SKM-1 (cell line): Measurements from ENCODE around the gene NACC2.
"Not testable (repeated sequence)": the region's sequence is repeated elsewhere in the genome, so short reads cannot be mapped to it uniquely, and the experiment has no call there.

Experiments
- DNase-seq: peaks from one replicate; lab custom pipeline; 2025; ENCODE audit not compliant: unreplicated experiment; lab: John Stamatoyannopoulos, UW

NACC2 gene

DNA sequence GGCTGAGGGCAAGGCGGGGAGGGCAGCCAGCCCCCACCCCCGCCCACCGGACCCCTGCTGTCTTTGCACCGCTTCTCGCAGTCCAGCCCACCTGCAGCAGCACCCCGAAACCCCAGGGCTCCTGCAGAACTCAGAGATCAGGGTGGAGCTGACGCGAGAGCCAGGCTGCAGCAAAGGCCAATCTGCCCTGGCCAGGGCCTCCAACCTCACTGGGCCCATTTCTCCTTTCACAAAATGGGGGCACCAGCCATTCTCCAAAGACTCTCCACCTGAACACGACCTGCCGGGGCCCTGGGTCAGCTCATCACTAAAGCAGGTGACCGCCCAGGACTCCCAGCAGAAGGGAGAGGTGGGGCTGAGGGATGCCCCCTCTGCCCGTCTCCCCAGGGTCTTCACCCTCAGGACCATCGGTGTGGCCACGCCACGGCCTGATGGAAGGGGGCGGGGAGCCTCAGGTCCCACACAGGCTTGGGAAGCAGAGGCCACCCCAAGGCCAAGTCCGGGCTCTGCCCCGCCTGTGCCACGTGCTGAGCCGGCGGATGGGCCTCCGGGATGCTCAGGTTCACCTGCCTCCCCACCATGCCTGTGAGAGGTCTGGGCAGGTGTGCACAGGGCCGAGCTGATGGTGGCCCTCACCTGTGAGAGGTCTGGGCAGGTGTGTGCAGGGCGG is 13.1 kb downstream of the NACC2 start:
- DNase-seq: no peak

DNA sequence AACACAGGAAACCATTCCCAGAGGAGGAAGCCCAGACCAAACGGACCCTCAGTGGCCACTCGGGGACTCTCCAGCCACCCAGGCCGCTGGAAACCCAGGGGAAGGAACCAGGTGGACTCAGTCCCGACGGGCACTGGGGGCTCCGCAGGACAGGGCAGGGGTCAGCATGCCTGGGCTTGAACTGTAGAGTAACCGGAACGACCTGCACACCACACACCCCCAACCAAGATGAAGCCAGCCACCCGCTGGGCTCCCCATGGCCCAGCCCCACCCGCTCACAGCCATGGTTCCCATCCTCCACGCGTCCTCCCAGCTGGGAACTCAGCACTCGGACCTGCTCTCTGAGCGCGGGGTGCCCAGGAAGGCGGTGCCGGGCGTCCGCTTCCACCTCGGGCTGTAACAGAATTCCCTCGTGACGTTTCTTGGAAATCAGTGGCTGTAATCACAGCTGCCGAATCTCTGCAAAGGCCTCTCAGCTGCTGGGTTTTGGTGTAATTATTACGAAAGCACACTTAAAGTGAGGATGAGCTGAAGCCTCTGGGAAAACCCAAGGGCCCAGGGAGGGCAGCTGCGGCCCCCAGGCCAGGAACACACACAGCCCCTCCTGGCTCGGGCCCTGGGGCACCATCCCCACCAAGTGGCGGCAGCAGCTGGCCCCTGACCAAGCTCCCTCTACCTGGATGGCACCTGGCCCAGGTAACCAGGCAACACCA is 13.8 kb downstream of the NACC2 start:
- DNase-seq: no peak

GRCh38 chr9:136080716-136081112 is 14.4 kb downstream of the NACC2 start:
- DNase-seq: no peak

DNA sequence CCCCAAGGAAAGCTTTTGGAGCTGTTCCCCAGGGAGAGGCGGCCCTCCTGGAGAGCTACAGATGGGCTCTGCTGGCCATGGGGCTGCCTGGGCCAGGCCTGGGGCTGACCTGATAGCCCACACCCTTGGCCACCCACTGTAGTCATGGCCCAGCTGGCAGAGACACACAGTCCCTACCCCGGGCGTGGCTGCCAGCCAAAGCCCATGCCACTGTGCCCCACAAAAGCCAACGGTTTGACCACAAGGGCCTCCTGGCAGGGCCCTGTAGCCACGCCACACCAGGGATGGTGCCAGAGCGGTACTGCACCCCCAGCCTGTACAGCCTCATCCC is 15.2 kb downstream of the NACC2 start:
- no peak for DNase-seq

GRCh38 chr9:136079211-136079915 is 15.7 kb downstream of the NACC2 start:
- no peak for DNase-seq

- DNase-seq: no peak
These were observed 16.5 kb downstream of the NACC2 start for GRCh38 chr9:136078498-136079011.

- DNase-seq: no peak
These were observed 17.1 kb downstream of the NACC2 start for GRCh38 chr9:136078024-136078423.

- no peak for DNase-seq
These were observed 17.6 kb downstream of the NACC2 start for GRCh38 chr9:136077491-136077890.

DNA sequence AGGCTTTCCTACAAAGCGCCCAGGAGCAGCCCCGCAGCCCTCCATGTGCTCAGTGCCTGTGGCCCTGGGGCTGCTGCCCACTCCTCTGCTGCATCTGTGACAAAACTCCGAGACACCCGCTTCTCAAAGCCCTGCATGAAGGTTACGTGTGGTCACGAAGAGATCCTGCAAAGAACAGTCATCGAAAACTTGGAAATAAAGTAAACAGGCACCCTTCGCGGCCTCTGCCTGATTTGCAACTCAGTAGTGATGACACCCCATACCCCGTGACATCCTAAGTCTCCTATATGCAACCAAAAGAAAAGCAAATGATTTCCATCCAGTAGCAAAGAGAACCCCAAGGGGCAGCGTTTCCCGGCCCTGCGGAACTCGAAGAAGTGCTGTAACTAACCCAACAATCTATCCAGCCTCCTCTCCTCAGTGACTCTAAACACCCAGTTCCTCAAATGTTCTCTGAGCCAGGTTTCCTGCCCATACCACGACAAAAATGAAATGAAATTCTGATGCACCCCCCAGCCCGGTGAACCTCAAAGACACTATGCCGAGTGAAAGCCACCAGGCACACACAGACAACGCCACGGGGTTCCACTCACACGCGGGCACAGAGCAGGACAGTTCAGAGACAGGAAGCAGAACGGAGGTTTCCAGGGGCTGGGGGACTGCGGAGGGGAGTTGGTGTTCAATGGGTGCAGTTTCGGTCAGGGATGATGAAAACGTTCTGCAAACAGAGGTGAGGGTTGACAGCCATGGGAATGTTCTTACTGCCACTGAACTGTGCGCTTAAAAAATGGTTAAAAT is 19.0 kb downstream of the NACC2 start:
- DNase-seq: peak; percentile 85

DNA sequence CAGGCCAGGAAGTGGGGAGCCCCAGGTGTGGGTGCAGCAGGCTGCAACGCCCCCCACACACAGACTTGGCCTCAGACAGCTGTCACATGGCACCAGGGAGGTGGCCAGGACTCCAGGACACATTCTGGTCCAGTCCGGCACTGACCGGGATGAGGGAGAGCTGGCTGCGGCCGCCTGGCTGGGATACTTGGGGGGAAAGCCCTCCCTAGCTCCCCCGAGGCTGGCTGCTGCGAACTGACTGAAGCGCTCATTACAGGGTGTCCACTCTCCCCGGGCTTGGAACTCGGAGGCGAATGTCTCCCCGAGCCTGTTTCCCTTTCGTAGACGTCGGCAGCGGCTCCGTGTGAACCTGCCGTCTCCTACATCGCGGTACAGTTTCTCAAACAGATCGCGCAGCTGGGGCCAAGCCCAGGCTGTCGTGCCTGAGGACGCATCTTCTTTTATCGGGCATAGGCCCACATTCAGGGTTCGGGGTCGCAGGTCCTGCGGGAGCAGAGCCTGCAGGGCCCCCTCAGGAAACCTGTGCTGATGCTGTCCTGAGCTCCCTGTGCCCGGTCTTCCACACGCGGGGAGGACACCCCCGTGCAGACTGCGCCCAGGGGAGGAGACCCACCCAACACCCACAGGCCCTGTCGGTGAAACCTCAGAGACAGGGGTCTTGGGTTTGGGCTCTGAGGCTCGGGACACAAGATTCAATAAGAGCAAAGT is 19.8 kb downstream of the NACC2 start:
- no peak for DNase-seq

DNA sequence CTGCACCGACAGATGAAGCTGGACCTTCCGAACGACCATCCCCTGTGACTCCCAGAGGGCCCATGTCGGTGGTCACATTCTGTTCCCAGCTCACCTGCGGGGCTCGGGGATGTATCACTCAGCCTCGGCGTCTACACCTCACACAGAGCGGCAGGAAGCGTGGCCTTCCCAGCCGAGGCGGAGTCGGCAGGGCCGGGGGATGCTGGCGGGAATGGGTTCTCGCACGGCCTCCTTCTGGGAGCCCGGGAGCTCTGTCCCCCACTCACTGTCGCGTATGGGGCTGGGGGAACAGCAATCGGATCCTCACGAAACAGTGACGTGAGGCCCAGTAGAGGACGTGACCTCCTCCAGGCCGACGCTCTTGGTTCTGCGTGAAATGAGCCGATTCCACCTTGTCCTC is 20.4 kb downstream of the NACC2 start:
- DNase-seq: no peak

DNA sequence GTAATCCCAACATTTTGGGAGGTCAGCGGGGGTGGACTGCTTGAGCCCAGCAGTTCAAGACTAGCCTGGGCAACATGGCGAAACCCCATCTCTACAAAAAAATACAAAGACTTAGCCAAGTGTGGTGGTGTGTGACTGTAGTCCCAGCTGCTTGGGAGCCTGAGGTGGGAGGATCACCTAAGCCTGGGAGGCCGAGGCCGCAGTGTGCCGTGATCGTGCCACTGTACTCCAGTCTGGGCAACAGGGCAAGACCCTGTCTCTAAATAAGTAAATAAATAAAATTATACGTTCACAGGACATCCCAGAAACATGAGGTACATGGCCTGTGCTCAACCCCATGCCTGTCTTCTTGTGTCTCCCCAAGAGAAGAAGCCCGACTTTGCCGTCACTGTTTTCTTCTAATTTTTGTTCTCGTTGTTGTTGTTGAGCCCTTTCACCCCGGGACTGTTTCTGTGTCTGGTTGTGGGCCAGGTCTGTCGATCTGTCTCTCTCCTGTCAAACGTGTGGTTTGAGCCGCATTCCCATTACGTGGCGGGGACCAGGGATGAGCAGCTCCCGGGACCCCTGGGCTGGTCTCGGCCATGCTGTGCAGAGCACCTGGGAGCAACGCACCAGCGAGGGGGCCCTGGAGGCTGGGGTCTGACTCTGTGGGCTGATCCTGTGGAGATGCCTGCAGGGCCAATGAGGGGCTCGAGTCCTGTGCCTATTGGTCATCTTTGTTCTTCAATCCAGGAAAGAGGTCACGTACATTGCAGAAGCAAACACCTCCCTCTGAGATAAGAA is 32.2 kb downstream of the NACC2 start:
- no peak for DNase-seq

DNA sequence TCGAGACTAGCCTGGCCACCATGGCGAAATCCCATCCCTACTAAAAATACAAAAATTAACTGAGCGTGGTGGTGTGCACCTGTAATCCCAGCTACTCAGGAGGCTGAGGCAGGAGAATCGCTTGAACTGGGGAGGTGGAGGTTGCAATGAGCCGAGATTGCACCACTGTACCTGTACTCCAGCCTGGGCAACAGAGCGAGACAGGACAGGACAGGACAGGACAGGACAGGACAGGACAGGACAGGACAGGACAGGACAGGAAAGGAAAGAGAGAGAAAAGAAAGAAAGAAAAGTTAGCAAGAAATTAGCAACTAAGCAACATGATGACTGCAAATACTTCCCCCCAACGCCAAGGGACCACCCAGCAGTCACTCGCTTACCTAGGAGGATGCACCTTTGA is 33.2 kb downstream of the NACC2 start:
- DNase-seq: not testable (repeated sequence)

DNA sequence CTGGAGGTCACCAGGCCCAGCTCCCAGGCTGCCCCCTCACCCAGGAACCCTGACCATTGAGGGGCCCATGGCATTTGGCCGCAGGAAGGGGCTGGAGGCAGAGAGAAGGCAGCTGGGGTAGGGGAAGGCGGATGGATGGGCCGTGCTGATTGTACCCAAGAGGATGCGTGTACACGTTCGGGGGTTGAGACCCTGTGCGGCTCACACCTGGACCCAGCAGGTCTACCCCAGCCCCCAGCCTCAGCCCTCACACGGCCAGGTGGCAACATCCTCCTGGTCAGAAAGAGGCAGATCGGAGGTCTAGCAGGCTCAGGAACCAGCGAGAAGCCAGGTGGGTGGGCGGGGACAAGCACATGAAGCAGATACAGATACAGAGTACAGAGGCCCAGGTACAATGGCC is 33.7 kb downstream of the NACC2 start:
- DNase-seq: no peak

DNA sequence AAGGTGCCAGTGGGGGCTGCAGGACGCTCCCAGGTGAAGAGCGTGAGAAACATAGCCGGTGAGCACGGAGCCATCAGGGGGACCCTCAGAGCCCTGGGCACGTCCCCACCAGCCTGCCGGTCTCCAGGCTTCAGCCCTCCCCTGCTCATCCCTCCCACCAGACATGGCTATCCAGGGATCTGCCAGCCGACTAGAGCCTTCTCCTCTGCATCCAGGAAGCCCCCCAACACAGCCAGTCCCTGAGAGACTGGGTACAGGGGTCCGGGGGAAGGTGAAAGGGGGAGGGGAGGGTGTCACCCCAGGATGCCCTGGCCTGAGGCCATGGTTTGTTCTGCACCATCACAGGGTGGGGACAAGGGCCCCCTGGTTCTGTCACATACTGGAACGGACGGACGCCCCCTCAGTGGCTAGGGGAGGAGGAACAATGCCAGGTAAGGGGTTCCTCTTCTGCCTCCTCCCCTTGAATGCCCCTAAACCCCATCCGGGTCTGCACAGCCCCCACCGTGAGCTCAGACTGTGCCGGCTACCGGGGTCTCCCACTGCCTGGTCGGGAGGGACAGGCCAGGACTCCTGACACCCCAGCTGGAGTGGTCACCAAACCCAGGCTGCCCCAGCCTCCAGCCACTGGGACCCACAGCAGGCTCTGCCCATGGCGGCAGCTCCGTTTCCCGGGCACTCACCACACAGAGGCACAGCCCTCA is 34.3 kb downstream of the NACC2 start:
- no peak for DNase-seq

- DNase-seq: peak; percentile 21
These were observed 35.0 kb downstream of the NACC2 start for GRCh38 chr9:136059851-136060670.

DNA sequence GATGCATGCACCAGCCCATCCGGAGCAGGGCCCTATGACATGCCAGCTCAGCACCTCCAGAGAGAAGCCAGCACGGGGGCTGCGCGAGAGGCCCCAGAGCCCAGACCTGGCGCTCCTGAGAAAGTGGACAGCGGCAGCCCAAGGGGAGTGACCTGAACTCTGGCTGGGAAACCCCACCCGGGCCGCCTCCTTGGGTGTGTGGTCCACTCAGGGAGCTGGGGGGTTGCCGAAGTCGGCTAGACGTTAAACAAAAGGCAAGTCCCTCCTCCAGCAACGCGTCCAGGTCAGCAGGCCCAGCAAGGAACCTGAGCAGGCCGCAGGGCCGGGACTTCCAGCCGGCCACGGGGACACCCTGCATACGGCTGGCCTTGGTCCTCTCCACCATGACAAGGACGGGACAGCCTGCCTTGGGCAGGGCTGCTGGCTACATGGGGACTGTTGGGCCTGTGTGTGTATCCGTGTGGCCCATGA is 35.7 kb downstream of the NACC2 start:
- no peak for DNase-seq

GRCh38 chr9:136058801-136059302 is 36.2 kb downstream of the NACC2 start:
- DNase-seq: no peak
